Activated CD8-positive, alpha-beta T cell treated with anti-CD3 and anti-CD28 coated beads, Interleukin-2, amount 10 ng/mL, durations not matched to agents 7 days and 5 days (primary cell): ENCODE measurements around the gene SAMM50. TPM values are rescaled to one million over a fixed set of nuclear protein-coding genes. Genes with fewer than 3 reads are reported as not detected.

ENCODE experiments used
- ATAC-seq: fragments of 150-1000 bp; cut with Tn5 transposase; one replicate; pipeline ENCODE4 v1.10.0; 2021; ENCODE audit warnings: moderate library complexity
- CTCF ChIA-PET: fragments of 350-600 bp; sonication (Branson Sonifier 250); formaldehyde crosslinking; loops from one replicate; lab custom pipeline; 2021; ENCODE audit warnings: antibody characterized with exemption; lab: Charles Lee
- POLR2A ChIA-PET: fragments of 350-600 bp; sonication (Branson Sonifier 250); formaldehyde crosslinking; loops from one replicate; lab custom pipeline; 2021; ENCODE audit warnings: antibody characterized with exemption; lab: Charles Lee
- DNase-seq: peaks from one replicate; pipeline ENCODE4 v3.0.0-alpha.2; 2020
- H3K27ac Mint-ChIP-seq: one replicate; pipeline ENCODE4 v1.8.0; 2021; ENCODE audit warnings: mild to moderate bottlenecking, mixed read lengths
- H3K27me3 Mint-ChIP-seq: one replicate; pipeline ENCODE4 v1.8.0; 2021; ENCODE audit warnings: low read depth, mixed read lengths
- H3K36me3 Mint-ChIP-seq: one replicate; pipeline ENCODE4 v1.8.0; 2021; ENCODE audit warnings: low read depth, mixed read lengths
- H3K4me1 Mint-ChIP-seq: one replicate; pipeline ENCODE4 v1.8.0; 2021; ENCODE audit warnings: low read depth, mixed read lengths
- H3K4me3 Mint-ChIP-seq: one replicate; pipeline ENCODE4 v1.8.0; 2021; ENCODE audit warnings: mild to moderate bottlenecking, mixed read lengths
- H3K9me3 Mint-ChIP-seq: one replicate; pipeline ENCODE4 v1.8.0; 2022; ENCODE audit warnings: mixed read lengths; ENCODE audit not compliant: insufficient read depth
- total RNA-seq, 2 experiments: library from RNA; stranded (reverse); gene quantifications; one replicate each; pipeline ENCODE4 v1.2.3, GENCODE V29; 2021

The SAMM50 gene
- total RNA-seq, 2 experiments from 2014 or later, result 50.7 to 52.4 TPM

DNA sequence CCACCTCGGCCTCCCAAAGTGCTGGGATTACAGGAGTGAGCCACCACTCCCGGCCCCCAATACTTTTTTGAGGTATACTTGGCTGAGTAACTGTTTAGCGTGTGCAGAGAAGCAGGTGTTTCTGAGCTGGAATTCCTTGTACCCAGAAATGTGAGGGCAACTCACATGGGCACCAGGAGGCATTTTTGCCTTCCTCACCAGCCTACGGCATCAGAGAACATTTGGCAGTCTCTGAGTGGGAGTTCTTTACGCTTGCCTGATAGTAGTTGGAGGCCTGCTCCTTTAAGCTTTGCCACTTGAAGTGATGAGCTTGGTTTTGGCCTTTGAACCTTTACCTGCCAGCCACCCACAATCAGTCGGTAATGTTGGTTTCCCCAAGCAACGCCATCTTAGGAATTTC lies 78.0 kb downstream of the SAMM50 start:
- ChIA-PET CTCF (interaction anchor here (0.8 to 1.4 kb wide), 3 partner anchors 10 to 53 kb away, joined by 3 to 4 read pairs (median 3); no protein-coding TSS in a partner anchor), POLR2A (no interaction called here)
- Mint-ChIP-seq H3K27ac (no peak overlapping the region), H3K36me3 (peaks cover 2% of the 10 kb centered on the region), H3K9me3 (no peaks in the 10 kb centered on the region), H3K4me1 (peaks cover 19% of the 10 kb centered on the region), H3K27me3 (no peaks in the 10 kb centered on the region), H3K4me3 (no peak overlapping the region)
- DNase-seq (no peak), ATAC-seq (no peak)

DNA sequence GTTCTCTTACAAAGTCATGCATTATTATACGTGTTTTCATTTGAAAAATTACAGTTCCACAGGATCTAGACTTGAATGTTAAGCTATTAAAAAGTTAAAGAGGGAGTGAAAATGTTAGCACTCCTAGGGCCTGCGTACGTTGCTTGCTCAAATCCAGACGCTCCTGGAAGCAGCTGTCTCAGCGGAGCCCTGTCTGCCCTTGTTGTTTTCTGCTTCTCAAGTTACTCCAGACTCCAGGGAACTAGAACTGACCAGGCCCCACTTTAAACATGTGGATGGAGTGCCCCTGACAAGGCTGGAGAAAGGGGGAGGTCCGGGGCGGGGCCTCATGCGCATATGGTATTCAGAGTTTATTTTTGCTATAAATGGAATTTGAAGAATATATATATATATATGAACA lies 78.5 kb downstream of the SAMM50 start:
- peaks cover 2% of the 10 kb centered on the region for H3K36me3 Mint-ChIP-seq
- ATAC-seq (no peak), DNase-seq (no peak)
- H3K27ac Mint-ChIP-seq, result no peak overlapping the region
- CTCF ChIA-PET, result interaction anchor here (1.4 kb wide), 2 partner anchors 40 to 53 kb away, joined by 3 to 4 read pairs; no protein-coding TSS in a partner anchor
- POLR2A ChIA-PET, result no interaction called here
- peaks cover 21% of the 10 kb centered on the region for H3K4me1 Mint-ChIP-seq
- no peaks in the 10 kb centered on the region for H3K27me3 Mint-ChIP-seq
- no peaks in the 10 kb centered on the region for H3K9me3 Mint-ChIP-seq
- no peak overlapping the region for H3K4me3 Mint-ChIP-seq

DNA sequence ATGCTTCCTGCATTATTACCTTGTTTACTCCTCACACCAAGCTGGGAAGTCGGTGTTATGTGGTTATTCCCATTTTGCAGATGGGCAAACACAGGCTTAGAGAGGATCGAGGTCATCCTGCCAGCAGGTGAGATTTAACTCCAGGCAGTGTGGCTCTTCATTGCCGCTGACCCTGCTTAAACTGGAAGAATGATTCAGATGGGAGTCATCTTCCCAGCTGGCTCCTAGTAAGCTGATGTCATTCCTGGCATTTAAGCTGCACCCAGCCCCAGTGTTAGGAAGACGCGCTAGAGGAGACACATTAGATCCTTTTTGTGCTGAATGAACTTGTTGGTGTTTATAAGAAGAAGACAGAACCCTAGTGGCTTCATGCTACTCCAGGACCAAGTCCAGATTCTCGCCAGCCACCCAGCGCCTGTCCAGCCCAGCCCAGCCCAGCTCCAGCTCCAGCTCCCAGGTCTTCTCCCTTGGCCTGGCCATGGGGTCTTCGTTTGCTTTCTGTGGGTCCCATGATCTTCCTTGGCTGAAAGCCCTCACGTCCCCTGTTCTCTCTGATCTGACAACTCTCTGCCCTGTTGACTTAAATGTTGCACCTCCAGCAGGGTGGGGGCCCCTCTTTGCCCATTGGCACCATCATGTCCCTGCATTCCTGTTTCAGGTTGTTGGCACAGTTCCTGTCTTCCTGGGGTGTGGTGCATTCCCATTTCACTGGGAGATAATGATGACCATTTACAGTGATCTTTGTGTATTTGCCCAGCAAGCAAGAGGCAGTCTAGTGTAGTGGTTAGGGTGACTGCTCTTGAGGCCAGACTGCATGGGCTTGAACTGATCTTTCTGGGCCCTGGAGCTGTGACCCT lies 82.5 kb downstream of the SAMM50 start:
- CTCF ChIA-PET, result interaction anchor here (1.0 kb wide), 1 partner anchor 44 kb away, joined by 3 read pairs; no protein-coding TSS in a partner anchor
- H3K27me3 Mint-ChIP-seq, result no peaks in the 10 kb centered on the region

DNA sequence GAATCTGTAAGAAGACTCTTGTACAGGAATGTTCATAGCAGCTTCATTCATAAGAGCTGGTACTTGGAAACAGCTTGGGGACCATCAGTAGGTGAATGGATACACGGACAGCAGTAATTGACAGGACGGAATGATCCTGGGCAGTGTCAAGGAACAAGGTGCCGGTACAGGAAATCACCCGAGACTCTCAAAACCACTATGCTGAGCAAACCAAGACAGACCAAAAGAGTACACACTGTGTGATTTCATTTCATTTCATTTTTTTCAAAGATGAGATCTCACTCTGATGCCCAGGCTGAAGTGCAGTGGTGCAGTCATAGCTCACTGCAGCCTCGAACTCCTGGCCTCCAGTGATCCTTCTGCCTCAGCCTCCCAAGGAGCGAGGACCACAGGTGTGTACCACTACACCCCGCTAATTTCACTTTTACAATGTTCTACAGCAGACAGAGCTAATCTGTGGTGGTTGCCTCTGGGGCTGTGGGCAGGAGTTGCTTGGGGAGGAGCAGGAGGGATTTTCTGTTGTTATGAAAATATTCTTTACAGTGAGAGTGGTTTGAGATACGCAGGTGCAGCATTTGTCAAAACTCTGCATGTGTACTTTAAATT lies 84.4 kb downstream of the SAMM50 start:
- DNase-seq (no peak), ATAC-seq (peak; percentile 55)
- Mint-ChIP-seq H3K9me3 (no peaks in the 10 kb centered on the region), H3K4me1 (peaks cover 32% of the 10 kb centered on the region), H3K27ac (peak overlapping the region; percentile 14), H3K36me3 (no peaks in the 10 kb centered on the region), H3K4me3 (peak overlapping the region; percentile 12), H3K27me3 (no peaks in the 10 kb centered on the region)
- ChIA-PET POLR2A (interaction anchor here (1.1 to 2.4 kb wide), 2 partner anchors 9 to 13 kb away, joined by 3 to 6 read pairs; no protein-coding TSS in a partner anchor), CTCF (interaction anchor here (0.6 to 1.3 kb wide), 3 partner anchors 42 to 94 kb away, joined by 3 to 5 read pairs (median 5); no protein-coding TSS in a partner anchor)

More for the DNA sequence above, 82.5 kb downstream of the SAMM50 start:
- POLR2A ChIA-PET, result interaction anchor here (1.1 to 1.4 kb wide), 2 partner anchors 11 to 14 kb away, joined by 3 to 10 read pairs; partner anchors contain the start of gene PARVB
- Mint-ChIP-seq H3K36me3 (no peaks in the 10 kb centered on the region), H3K4me3 (no peak overlapping the region), H3K4me1 (peaks cover 30% of the 10 kb centered on the region), H3K27ac (no peak overlapping the region), H3K9me3 (no peaks in the 10 kb centered on the region)
- no peak for ATAC-seq
- no peak for DNase-seq

DNA sequence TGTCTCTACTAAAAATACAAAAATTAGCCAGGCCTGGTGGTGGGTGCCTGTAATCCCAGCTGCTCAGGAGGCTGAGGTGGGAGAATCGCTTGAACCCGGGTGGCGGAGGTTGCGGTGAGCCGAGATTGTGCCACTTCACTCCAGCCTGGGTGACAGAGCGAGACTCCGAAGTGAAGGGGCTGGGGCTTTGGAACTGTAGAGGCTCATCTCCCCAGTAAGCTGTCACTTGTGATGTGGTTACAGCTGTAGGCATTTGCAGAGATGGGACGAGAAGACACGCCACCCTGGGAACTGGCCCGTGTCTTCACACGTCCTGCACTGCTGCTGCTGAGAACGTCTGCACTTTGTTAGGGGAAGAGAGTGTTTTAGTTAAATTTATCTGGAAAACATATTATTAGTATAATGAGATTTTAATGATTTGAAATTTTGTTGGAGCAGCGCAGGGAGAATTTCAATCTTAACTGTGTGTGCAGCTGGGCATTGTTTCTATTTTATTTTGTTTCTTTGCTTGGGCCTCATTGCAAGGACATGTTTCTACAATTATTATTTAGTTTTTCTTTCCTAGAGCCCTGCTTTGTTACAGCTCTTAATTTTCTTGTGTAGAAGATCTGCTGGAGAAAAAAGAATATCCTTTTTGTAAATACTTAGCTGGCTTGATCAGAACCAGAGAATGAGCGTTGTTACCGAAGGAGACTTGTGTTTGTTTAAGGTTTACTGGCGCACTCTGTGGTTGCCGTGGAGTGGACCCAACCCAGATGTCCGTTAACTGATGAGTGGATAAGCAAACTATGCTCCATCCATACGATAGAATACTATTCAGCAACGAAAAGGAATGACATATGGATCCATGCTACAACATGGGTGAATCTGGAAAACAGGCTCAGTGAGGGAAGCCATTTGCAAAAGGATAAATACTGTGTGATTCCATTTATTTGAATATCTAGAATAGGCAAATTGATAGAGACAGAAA lies 87.3 kb downstream of the SAMM50 start:
- CTCF ChIA-PET, result interaction anchor here (1.2 to 1.6 kb wide), 2 partner anchors 10 to 49 kb away, joined by 3 read pairs; no protein-coding TSS in a partner anchor
- Mint-ChIP-seq H3K9me3 (no peaks in the 10 kb centered on the region), H3K4me1 (peaks cover 32% of the 10 kb centered on the region), H3K27me3 (no peaks in the 10 kb centered on the region), H3K36me3 (no peaks in the 10 kb centered on the region), H3K4me3 (no peak overlapping the region), H3K27ac (no peak overlapping the region)
- POLR2A ChIA-PET, result no interaction called here
- DNase-seq, result no peak
- no peak for ATAC-seq

DNA sequence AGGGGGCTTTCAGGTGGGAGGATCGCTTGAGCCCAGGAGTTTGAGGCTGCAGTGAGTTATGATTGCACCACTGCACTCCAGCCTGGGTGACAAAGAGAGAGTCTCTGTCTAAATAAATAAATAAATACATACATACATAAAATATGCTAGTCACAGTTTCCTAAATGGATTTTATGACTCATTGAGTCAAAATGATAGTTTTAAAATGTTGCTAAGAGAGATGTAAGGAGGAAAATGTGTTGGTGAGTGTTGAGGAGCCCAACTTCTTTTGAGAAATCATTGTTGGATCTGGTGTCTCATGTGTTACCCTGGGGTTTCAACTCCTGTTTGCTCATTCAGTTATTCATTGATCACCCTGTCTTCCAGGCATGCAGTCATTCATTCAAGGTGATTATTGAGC lies 89.9 kb downstream of the SAMM50 start:
- H3K4me3 Mint-ChIP-seq, result no peak overlapping the region
- ATAC-seq, result no peak
- peaks cover 34% of the 10 kb centered on the region for H3K4me1 Mint-ChIP-seq
- CTCF ChIA-PET, result interaction anchor here (0.8 kb wide), 1 partner anchor 41 kb away, joined by 3 read pairs; no protein-coding TSS in a partner anchor
- H3K27me3 Mint-ChIP-seq, result no peaks in the 10 kb centered on the region
- POLR2A ChIA-PET, result no interaction called here
- no peaks in the 10 kb centered on the region for H3K9me3 Mint-ChIP-seq
- no peak for DNase-seq
- H3K36me3 Mint-ChIP-seq, result no peaks in the 10 kb centered on the region
- H3K27ac Mint-ChIP-seq, result no peak overlapping the region

Other genes with a start within 250 kb of the SAMM50 start
- gene EFCAB6, start 143.1 kb upstream of the SAMM50 start, total RNA-seq, result under 1 TPM; 0.26 to 0.39 TPM
- not detected for gene SULT4A1, start 92.9 kb upstream of the SAMM50 start, total RNA-seq
- gene PNPLA5, start 63.4 kb upstream of the SAMM50 start, total RNA-seq, result not detected
- gene PNPLA3, start 31.6 kb upstream of the SAMM50 start, total RNA-seq, result under 1 TPM in 1 of 2 experiments, not detected in 1; 0.13 TPM
- gene PARVB, start 68.9 kb downstream of the SAMM50 start, total RNA-seq, result 10 to 100 TPM; 39.4 to 41.0 TPM
- 100 to 1,000 TPM; 175 to 186 TPM for gene PARVG, start 225.5 kb downstream of the SAMM50 start, total RNA-seq